CD14-positive monocyte (primary cell): ENCODE data around the gene IFNL1. TPM values are rescaled to one million over a fixed set of nuclear protein-coding genes. Genes with fewer than 3 reads are reported as not detected.

ENCODE experiments used
- DNase-seq, 3 donors: peaks; one replicate each; pipeline ENCODE4 v3.0.0-alpha.2; 2011 to 2022
- H2AFZ ChIP-seq: 2 replicates; pipeline ENCODE4 v1.6.0; 2012; ENCODE audit warnings: mild to moderate bottlenecking, low read depth, low read length, inconsistent platforms; ENCODE audit not compliant: insufficient read depth, poor library complexity, severe bottlenecking
- H3K27ac ChIP-seq, 2 donors: 1 replicate in 1 of 2; 2 replicates in 1 of 2; pipeline ENCODE4 v1.5.1; 2012 to 2013; ENCODE audit warnings: low read length in 2 of 2, control low read depth in 1 of 2, inconsistent platforms in 1 of 2, low read depth in 1 of 2, mild to moderate bottlenecking in 1 of 2
- H3K27me3 ChIP-seq, 2 donors: one replicate each; pipeline versions ENCODE4 v1.6.0 to v1.6.1; 2011 to 2013; ENCODE audit warnings: low read length in 2 of 2; ENCODE audit not compliant: control insufficient read depth in 2 of 2, insufficient read depth in 2 of 2
- H3K36me3 ChIP-seq, 2 donors: replicated peaks in 1 of 2; 1 replicate in 1 of 2; 2 replicates in 1 of 2; pipeline versions ENCODE4 v1.5.1 to v1.6.1; 2012 to 2013; ENCODE audit warnings: low read length in 2 of 2, control low read depth in 1 of 2, inconsistent platforms in 1 of 2, mild to moderate bottlenecking in 1 of 2; ENCODE audit not compliant: insufficient read depth in 2 of 2, control insufficient read depth in 1 of 2
- H3K4me1 ChIP-seq, 2 donors: 1 replicate in 1 of 2; 2 replicates in 1 of 2; pipeline versions ENCODE4 v1.5.1 to v1.6.1; 2012 to 2013; ENCODE audit warnings: low read length in 2 of 2, control low read depth in 1 of 2, inconsistent platforms in 1 of 2, mild to moderate bottlenecking in 1 of 2, moderate library complexity in 1 of 2; ENCODE audit not compliant: insufficient read depth in 2 of 2, control insufficient read depth in 1 of 2
- H3K4me2 ChIP-seq: replicated peaks from 2 replicates; pipeline ENCODE3; 2012; ENCODE audit warnings: low read length, moderate library complexity, mild to moderate bottlenecking; ENCODE audit not compliant: poor library complexity, severe bottlenecking; ENCODE audit errors: extremely low read depth
- H3K4me3 ChIP-seq, 3 experiments: fragments of 200-600 bp in 1 of 3; sonication (generic) in 1 of 3; replicated peaks in 1 of 3; 1 replicate in 2 of 3; 2 replicates in 1 of 3; pipeline ENCODE4 v1.5.1; 2011 to 2013; ENCODE audit warnings: low read length in 3 of 3, mild to moderate bottlenecking in 3 of 3, control low read depth in 2 of 3, low read depth in 2 of 3, inconsistent platforms in 1 of 3, moderate library complexity in 1 of 3
- H3K79me2 ChIP-seq: 2 replicates; pipeline ENCODE4 v1.6.0; 2012; ENCODE audit warnings: mild to moderate bottlenecking, control low read depth, inconsistent platforms, low read length, moderate library complexity; ENCODE audit not compliant: insufficient read depth
- H3K9ac ChIP-seq: 2 replicates; pipeline ENCODE4 v1.6.0; 2017; ENCODE audit warnings: low read length, mild to moderate bottlenecking; ENCODE audit not compliant: insufficient read depth, poor library complexity, severe bottlenecking
- H3K9me3 ChIP-seq, 2 donors: replicated peaks in 1 of 2; 1 replicate in 1 of 2; 2 replicates in 1 of 2; pipeline versions ENCODE4 v1.5.1 to v1.6.1; 2012 to 2013; ENCODE audit warnings: low read length in 2 of 2, control low read depth in 1 of 2; ENCODE audit not compliant: control insufficient read depth in 1 of 2, insufficient read depth in 1 of 2
- H4K20me1 ChIP-seq: 2 replicates; pipeline ENCODE4 v1.6.0; 2012; ENCODE audit warnings: mild to moderate bottlenecking, low read length, control low read depth, moderate library complexity; ENCODE audit not compliant: insufficient read depth
- H3K27ac Mint-ChIP-seq, 7 donors: one replicate each; pipeline ENCODE4 v1.8.0; 2020; ENCODE audit warnings: mild to moderate bottlenecking in 7 of 7, mixed read lengths in 7 of 7, moderate library complexity in 6 of 7, inconsistent platforms in 2 of 7
- H3K27me3 Mint-ChIP-seq, 3 donors: one replicate each; pipeline ENCODE4 v1.8.0; 2021 to 2022; ENCODE audit warnings: low read depth in 3 of 3, mild to moderate bottlenecking in 3 of 3, mixed read lengths in 3 of 3, moderate library complexity in 3 of 3, inconsistent platforms in 1 of 3
- H3K36me3 Mint-ChIP-seq, 2 donors: one replicate each; pipeline ENCODE4 v1.8.0; 2020; ENCODE audit warnings: mixed read lengths in 2 of 2, inconsistent platforms in 1 of 2, mild to moderate bottlenecking in 1 of 2
- H3K4me1 Mint-ChIP-seq: one replicate; pipeline ENCODE4 v1.8.0; 2020; ENCODE audit warnings: mild to moderate bottlenecking, mixed read lengths
- H3K4me3 Mint-ChIP-seq, 2 donors: one replicate each; pipeline ENCODE4 v1.8.0; 2020; ENCODE audit warnings: mild to moderate bottlenecking in 2 of 2, mixed read lengths in 2 of 2, moderate library complexity in 1 of 2
- H3K9me3 Mint-ChIP-seq, 7 donors: one replicate each; pipeline ENCODE4 v1.8.0; 2020 to 2022; ENCODE audit warnings: mixed read lengths in 7 of 7, mild to moderate bottlenecking in 6 of 7, moderate library complexity in 6 of 7, inconsistent platforms in 2 of 7
- CTCF ChIP-seq: fragments of 200-600 bp; IDR thresholded peaks from one replicate; pipeline ENCODE4 v1.8.0; 2022; ENCODE audit warnings: antibody characterized with exemption, mild to moderate bottlenecking
- WGBS: methylation state at CpG from one replicate; pipeline ENCODE4 v1.1.5; 2013; ENCODE audit warnings: missing lambda C conversion rate; ENCODE audit not compliant: insufficient coverage; 5-methylcytosine and 5-hydroxymethylcytosine counted together
- intact Hi-C, 2 donors: fragments of 100-400 bp; cut with micrococcal nuclease; formaldehyde crosslinking; loops; one replicate each; pipeline versions ENCODE4 v1.15.0 to v1.15.1; 2023
- polyA plus RNA-seq, 3 donors: library from polyadenylated mRNA; depleted of rRNA in 1 of 3; unstranded in 2 of 3; stranded (reverse) in 1 of 3; fragments of 300-500 nt in 2 of 3; fragments of >200 nt in 1 of 3; fragmentation: Illumina TruSeq in 2 of 3; gene quantifications; 1 replicate in 2 of 3; 2 replicates in 1 of 3; pipeline ENCODE4 v1.2.3, GENCODE V29; 2012 to 2021

The IFNL1 gene
- polyA plus RNA-seq, 3 donors = not detected

- H3K9me3 ChIP-seq = no peaks in the 10 kb centered on the region
- H4K20me1 ChIP-seq = peaks cover 20% of the 10 kb centered on the region
- H3K36me3 ChIP-seq = peaks cover 4 to 26% of the 10 kb centered on the region in 2 donors
- H3K4me3 Mint-ChIP-seq = peak overlapping the region; percentile 89 to 90
- intact Hi-C loops = loop anchor here (5.0 to 10.0 kb wide), 5 partner anchors 50 to 492 kb away; partner anchors contain the start of genes DYRK1B (in 1 of the 2), EID2B (in 1 of the 2), MED29 (in 1 of the 2) and PAF1 (in 1 of the 2)
- H3K9ac ChIP-seq = peak overlapping the region; percentile 83
- H3K27me3 Mint-ChIP-seq = peaks cover 0 to 3% (median 3%) of the 10 kb centered on the region in 3 donors
- H3K36me3 Mint-ChIP-seq = peaks cover 31 to 35% of the 10 kb centered on the region in 2 donors
- no peak for TF ChIP-seq CTCF
- peak in 1 of 3 donors; percentile 17 for DNase-seq
- 3% methylated on average over 51 of the region's 51 CpGs for WGBS
- H2AFZ ChIP-seq = peak overlapping the region; percentile 52
- peak overlapping the region; percentile 78 to 95 (median 93) for H3K27ac Mint-ChIP-seq
- peaks cover 82% of the 10 kb centered on the region for H3K79me2 ChIP-seq
- no peaks in the 10 kb centered on the region for H3K27me3 ChIP-seq
- H3K4me2 ChIP-seq = peak overlapping the region; percentile 81
- peak overlapping the region; percentile 60 to 82 (median 72) for H3K4me3 ChIP-seq
- peak overlapping the region in 1 of 2 donors; percentile 83 for H3K27ac ChIP-seq
- peaks cover 57% of the 10 kb centered on the region for H3K4me1 Mint-ChIP-seq
- peaks cover 0 to 6% (median 2%) of the 10 kb centered on the region in 7 donors for H3K9me3 Mint-ChIP-seq
- H3K4me1 ChIP-seq = peaks cover 36 to 46% of the 10 kb centered on the region in 2 donors
Observed at GRCh38 chr19:39342647-39343305, 46.6 kb downstream of the IFNL1 start.

GRCh38 chr19:39345956-39346355, 49.7 kb downstream of the IFNL1 start:
- Mint-ChIP-seq H3K4me3 (no peak overlapping the region), H3K27me3 (peaks cover 0 to 4% (median 3%) of the 10 kb centered on the region in 3 donors), H3K9me3 (peaks cover 0 to 8% (median 0%) of the 10 kb centered on the region in 7 donors), H3K4me1 (peaks cover 42% of the 10 kb centered on the region), H3K36me3 (peaks cover 51 to 56% of the 10 kb centered on the region in 2 donors), H3K27ac (peak overlapping the region in 4 of 7 donors; percentile 7 to 57 (median 14))
- Histone ChIP-seq H3K36me3 (peaks cover 19 to 52% of the 10 kb centered on the region in 2 donors), H3K4me3 (no peak overlapping the region), H3K9ac (no peak overlapping the region), H2AFZ (no peak overlapping the region), H3K27me3 (no peaks in the 10 kb centered on the region), H3K9me3 (no peaks in the 10 kb centered on the region), H3K4me1 (peaks cover 13 to 17% of the 10 kb centered on the region in 2 donors), H3K27ac (peak overlapping the region in 1 of 2 donors; percentile 12), H3K4me2 (no peak overlapping the region), H4K20me1 (peaks cover 42% of the 10 kb centered on the region), H3K79me2 (peaks cover 77% of the 10 kb centered on the region)
- no peak for DNase-seq
- intact Hi-C loops = loop anchor here (5.0 to 10.0 kb wide), 2 partner anchors 36 to 489 kb away; partner anchors contain the start of gene DYRK1B (in 1 of the 2)
- TF ChIP-seq CTCF = no peak
- WGBS = 89% methylated on average over 1 of the region's 1 CpG
